Activated CD8-positive, alpha-beta memory T cell treated with anti-CD3 and anti-CD28 coated beads for 48 hours (primary cell): ENCODE results near the gene CDC42BPB.

Experiments
- DNase-seq, 3 experiments: peaks; one replicate each; pipeline ENCODE4 v3.0.0-alpha.2; 2020; ENCODE audit warnings: low read depth in 2 of 3, low spot score in 2 of 3

The CDC42BPB gene

GRCh38 chr14:102916347-102917055, 140.8 kb downstream of the CDC42BPB start:
- DNase-seq: no peak

- no peak for DNase-seq
Observed at GRCh38 chr14:102915292-102916110, 141.8 kb downstream of the CDC42BPB start.

GRCh38 chr14:102914474-102915291, 142.7 kb downstream of the CDC42BPB start:
- no peak for DNase-seq

GRCh38 chr14:102913341-102914211, 143.8 kb downstream of the CDC42BPB start:
- DNase-seq: no peak

- no peak for DNase-seq
Observed at GRCh38 chr14:102911991-102912761, 145.2 kb downstream of the CDC42BPB start.

GRCh38 chr14:102911541-102911951, 145.8 kb downstream of the CDC42BPB start:
- no peak for DNase-seq

GRCh38 chr14:102910442-102910841, 146.9 kb downstream of the CDC42BPB start:
- no peak for DNase-seq

GRCh38 chr14:102909911-102910310, 147.4 kb downstream of the CDC42BPB start:
- no peak for DNase-seq

- DNase-seq: no peak
Observed at GRCh38 chr14:102909462-102909861, 147.9 kb downstream of the CDC42BPB start.

- no peak for DNase-seq
Observed at GRCh38 chr14:102908766-102909455, 148.4 kb downstream of the CDC42BPB start.

- no peak for DNase-seq
Observed at GRCh38 chr14:102907980-102908730, 149.2 kb downstream of the CDC42BPB start.

- DNase-seq: no peak
Observed at GRCh38 chr14:102907303-102907844, 150.0 kb downstream of the CDC42BPB start.

GRCh38 chr14:102906616-102907302, 150.6 kb downstream of the CDC42BPB start:
- DNase-seq: no peak

GRCh38 chr14:102905116-102906108, 151.9 kb downstream of the CDC42BPB start:
- no peak for DNase-seq

- no peak for DNase-seq
Observed at GRCh38 chr14:102903889-102904512, 153.3 kb downstream of the CDC42BPB start.
